Activated T-cell treated with anti-CD3 and anti-CD28 coated beads for 4 hours (primary cell): ENCODE measurements around the gene KNDC1.
"Not testable (repeated sequence)": the region's sequence is repeated elsewhere in the genome, so short reads cannot be mapped to it uniquely, and the experiment has no call there.

Experiments
- DNase-seq: peaks from one replicate; pipeline ENCODE4 v3.0.0-alpha.2; 2020

The KNDC1 gene

GRCh38 chr10:133125901-133126300 is 34.1 kb upstream of the KNDC1 start:
- DNase-seq, result no peak

DNA sequence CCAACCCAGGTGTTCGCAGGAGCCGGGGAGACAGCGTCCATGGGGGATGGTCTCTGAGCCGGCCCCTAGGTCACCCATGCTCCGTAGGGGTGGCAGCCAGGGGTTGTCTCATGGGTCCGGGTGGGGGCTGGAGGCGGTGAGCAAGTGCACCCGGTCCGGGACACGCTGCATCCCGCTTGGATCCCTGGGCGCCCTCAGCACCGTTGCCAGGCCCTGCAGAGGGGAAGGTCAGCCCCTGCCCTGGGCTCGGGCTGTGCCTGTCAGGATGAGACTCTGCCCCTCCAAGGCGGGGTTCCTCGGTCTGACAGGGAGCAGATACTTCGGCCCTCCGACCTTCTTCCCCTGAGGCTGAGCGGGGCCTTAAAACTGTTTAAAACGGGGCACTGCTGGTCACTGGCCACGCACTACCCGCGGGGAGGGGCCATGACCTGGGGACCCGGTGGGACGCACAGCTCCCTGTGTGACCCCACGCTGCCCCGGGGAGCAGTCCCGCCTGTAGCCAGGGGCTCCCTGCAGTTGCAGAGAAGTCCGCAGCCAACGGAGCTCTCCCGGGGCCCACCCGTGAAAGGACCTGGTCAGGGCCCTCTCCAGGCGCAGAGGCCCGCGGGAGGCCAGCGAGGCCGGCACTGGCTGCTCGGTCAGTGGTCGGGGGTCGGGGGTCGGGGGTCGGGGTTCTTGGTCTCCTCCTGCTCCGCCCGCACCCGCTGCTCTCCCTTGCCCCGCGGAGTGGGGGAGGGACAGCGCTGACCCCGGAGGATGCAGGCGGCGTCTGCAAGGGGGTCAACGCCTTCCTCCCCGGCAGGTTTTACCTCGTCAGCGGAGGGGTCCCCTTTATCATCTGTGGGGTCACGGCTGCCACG is 33.4 kb upstream of the KNDC1 start:
- no peak for DNase-seq

- no peak for DNase-seq
These were observed 32.5 kb upstream of the KNDC1 start for GRCh38 chr10:133127291-133128125.

- DNase-seq, result no peak
These were observed 31.6 kb upstream of the KNDC1 start for GRCh38 chr10:133128126-133129070.

- no peak for DNase-seq
These were observed 30.8 kb upstream of the KNDC1 start for GRCh38 chr10:133129071-133129858.

- no peak for DNase-seq
These were observed 30.0 kb upstream of the KNDC1 start for GRCh38 chr10:133129859-133130495.

DNA sequence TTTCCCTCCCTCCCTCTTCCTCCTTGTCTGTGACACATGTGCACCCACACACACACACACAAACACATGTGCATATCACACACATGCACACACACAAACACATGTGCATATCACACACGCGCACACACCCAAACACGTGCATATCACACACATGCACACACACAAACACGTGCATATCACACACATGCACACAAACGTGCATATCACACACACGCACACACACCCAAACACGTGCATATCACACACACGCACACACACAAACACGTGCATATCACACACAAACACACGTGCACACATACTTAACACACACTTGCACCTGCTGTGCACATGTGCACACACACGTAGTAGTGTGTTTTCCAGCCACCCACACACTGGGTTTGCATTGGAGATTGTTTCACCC is 29.4 kb upstream of the KNDC1 start:
- no peak for DNase-seq

GRCh38 chr10:133131053-133131452 is 29.0 kb upstream of the KNDC1 start:
- no peak for DNase-seq

- no peak for DNase-seq
These were observed 28.1 kb upstream of the KNDC1 start for GRCh38 chr10:133131734-133132472.

GRCh38 chr10:133132473-133133291 is 27.3 kb upstream of the KNDC1 start:
- no peak for DNase-seq

GRCh38 chr10:133133471-133134231 is 26.4 kb upstream of the KNDC1 start:
- DNase-seq, result no peak

GRCh38 chr10:133134411-133135115 is 25.5 kb upstream of the KNDC1 start:
- no peak for DNase-seq

DNA sequence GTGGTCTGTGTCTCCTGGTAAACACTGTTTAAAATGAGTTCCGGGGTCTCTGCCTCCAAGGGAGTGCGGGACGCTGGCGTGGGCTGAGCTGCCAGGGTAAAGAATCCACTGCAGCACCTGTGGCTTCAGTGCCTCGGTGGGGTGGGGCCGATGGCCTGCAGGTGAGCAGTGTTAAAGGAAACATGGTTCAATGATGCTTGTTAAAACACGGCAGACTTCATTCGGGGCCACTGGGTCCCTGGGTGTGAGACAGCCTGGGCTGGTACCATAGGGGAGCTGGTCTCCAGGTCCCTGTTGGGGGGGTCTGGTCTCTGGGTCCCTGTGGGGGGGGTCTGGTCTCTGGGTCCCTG is 24.9 kb upstream of the KNDC1 start:
- no peak for DNase-seq

DNA sequence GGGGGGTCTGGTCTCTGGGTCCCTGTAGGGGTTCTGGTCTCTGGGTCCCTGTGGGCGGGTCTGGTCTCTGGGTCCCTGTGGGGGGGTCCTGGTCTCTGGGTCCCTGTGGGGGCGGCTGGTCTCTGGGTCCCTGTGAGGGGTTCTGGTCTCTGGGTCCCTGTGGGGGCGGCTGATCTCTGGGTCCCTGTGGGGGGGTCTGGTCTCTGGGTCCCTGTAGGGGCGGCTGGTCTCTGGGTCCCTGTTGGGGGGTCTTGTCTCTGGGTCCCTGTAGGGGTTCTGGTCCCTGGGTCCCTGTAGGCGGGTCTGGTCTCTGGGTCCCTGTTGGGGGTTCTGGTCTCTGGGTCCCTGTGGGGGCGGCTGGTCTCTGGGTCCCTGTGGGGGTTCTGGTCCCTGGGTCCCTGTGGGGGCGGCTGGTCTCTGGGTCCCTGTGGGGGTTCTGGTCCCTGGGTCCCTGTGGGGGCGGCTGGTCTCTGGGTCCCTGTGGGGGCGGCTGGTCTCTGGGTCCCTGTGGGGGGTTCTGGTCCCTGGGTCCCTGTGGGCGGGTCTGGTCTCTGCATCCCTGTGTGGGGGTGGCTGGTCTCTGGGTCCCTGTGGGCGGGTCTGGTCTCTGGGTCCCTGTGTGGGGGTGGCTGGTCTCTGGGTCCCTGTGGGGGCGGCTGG is 22.4 kb upstream of the KNDC1 start:
- not testable (repeated sequence) for DNase-seq

DNA sequence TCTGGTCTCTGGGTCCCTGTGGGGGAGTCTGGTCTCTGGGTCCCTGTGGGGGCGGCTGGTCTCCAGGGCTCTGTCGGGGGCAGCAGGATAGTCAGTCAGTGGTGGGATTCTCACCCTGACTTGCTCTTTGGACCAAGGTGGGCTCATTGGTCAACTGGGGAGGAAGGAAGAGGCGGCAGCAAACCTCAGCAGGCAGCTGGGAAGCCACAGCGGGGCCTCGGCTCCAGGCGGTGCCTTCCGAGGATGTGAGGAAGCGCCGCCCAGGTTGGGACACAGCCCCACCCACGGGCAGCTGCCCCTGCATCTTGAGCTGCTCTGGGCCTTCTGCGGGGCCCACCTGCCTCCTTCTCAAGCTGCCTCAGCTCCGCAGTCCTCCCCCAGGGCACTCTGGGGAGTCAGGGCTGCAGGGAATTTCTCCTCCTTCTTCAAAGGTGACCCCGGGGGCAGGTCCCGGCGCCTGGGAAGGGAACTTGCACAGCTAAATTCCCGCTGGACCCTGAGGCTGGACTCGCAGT is 20.4 kb upstream of the KNDC1 start:
- DNase-seq, result no peak

DNA sequence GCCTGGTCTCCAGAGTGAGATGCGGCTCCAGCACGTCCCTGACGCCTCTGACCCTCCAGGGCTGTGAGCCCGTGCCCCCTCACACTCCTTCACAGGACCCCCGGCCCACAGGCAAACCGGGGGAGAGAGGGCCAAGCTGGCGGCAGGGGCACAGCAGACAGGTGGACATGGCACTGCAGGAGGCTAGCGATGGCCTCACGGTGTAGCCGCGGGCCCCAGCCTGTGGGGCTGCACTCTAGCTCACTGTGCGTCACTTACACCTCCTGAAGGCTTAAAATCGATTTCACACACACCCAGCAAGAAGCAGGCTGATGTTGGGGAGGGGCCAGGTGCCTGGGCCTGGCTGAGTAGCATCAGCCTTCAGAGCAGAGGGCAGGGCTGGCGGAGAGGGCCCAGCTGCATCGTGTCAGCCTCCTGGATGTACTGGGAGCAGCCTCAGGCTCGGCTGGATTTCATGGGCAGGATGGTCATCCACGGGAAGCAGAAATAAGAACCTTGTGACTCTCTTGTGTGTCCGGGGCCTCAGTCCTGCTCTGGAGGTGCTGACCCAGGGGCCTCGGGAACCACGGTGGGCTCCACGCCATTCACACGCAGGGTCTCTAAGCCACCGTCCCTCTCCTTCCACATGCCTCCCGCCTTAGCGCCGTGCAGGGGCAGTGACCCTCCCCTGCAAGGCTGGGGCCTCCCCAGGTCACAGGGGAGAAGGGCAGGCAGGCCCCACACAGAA is 19.4 kb upstream of the KNDC1 start:
- DNase-seq, result no peak
